Activated CD8-positive, alpha-beta memory T cell treated with anti-CD3 and anti-CD28 coated beads, Interleukin-2, amount 50 U/mL, for 1 hour (primary cell): ENCODE results near the gene OR6B3.

Source experiments
- DNase-seq: peaks from one replicate; pipeline ENCODE4 v3.0.0-alpha.2; 2020; ENCODE audit errors: extremely low read depth

Gene OR6B3

GRCh38 chr2:240053173-240054155 lies at the start of gene OR6B3:
OR6B3 (minus strand) TSS chr2:240053521.
- no peak for DNase-seq

- no peak for DNase-seq
Observed at GRCh38 chr2:240098349-240098748, 45.0 kb upstream of the OR6B3 start.

DNA sequence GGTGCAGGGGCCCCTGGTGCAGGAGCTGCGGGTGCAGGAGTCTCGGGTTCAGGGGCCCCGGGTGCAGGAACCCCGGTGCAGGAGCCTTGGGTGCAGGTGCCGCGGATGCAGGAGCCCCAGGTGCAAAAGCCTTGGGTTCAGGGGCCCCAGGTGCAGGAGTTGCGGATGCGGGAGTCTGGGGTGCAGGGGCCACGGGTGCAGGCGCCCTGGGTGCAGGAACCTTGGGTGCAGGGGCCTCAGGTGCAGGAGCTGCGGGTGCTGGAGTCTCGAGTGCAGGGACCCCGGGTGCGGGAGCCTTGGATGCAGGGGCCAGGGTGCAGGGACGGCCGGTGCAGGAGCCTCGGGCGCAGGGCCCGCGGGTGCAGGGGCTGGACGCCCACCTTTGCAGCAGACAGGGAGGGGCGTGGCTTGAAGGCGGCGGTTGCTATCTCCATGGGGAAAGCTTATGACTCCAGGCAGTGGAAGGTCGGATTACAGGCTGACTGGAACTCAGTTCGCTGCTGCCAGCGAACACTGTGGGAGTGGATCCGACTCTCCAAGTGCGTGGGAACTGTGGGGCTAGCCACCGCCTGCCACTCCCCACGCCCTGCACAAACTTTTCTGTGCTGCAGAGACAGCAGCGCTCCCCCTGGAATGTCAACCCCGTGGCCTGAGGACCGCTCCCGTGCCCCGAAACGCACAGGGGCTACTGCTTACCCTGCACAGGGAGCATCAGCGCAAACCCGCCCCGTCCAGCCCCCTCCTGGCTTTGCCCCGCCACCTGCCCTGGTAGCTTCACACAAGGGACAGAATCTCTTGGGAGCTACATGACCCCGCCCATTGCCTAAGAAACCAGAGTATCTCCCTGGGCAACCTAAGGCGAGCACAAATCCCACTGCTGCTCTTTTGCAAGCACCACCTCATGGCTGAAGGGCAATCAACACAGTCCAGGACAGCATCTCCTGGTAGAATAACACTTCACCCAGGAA lies 42.5 kb upstream of the OR6B3 start:
- no peak for DNase-seq

DNA sequence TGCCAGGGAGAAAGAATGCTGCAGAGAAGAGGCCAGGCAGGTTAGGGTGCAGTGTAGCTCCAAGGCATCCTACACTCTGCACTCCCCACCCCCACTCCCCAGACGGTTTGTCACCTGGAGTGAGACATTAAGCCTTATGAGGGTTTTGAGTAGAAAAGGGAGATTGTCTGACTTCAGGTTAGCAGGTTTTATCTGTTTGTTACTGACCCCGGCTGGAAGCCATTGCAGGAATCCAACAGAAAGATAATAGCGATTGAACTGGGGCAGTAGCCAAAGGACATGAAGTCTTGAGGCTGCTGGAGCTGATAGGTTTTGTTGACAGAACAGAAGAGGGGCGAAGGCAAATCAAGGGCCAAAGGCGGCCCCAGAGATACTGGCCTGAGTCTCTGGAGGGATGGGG lies 36.0 kb upstream of the OR6B3 start:
- no peak for DNase-seq

DNA sequence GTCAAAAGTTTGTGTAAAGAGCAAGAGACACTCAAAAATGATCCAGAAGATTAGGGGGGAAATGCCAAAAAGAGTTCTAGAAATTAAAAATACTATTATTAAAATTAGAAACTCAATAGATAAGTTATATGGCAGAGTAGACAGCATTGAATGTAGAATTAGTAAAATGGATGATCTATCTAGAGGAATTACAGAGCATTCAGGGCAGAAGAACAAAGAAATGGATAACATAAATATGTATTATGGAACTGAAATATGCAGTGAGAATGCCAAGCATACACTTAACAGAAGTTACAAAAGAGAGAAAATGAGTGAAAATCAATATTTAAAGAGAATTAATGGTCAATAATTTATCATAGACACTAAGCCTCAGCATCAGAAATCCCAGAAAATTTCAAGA lies 33.2 kb upstream of the OR6B3 start:
- no peak for DNase-seq

DNA sequence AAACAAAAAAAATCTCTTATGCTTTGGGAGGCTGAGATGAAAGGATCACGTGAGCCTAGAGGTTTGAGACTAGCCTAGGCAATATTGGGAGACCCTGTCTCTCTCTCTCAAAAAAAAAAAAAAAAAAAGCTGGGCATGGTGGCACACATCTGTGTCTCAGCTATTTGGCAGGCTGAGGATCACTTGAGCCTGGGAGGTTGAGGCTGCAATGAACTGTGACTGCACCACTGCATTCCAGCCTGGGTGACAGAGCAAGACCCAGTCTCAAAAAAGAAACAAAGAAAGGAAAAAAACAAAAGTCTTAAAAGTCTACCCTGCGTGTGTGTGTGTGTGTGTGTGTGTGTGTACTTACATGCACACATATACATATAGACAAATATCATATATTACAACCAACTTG lies 25.3 kb upstream of the OR6B3 start:
- DNase-seq, result no peak

- no peak for DNase-seq
Observed at GRCh38 chr2:240077442-240077841, 24.1 kb upstream of the OR6B3 start.

DNA sequence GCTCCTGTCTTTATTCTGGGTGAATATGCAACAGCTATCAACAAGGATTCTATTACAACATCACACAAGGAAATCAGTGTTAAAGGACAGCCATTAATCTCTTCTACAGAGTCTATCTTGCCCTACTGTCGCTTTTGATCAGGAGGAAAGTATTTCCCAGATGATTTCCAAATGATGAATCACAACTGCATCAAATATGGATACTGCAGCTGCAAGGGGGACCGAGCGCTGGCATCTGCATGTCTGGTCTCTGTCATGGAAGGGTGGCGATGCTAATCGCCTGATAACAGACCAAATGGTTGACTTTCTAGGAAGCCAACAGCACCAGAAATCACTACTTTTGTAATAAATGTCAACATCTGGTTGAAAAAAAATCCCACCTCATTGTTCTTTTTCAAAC lies 21.2 kb upstream of the OR6B3 start:
- no peak for DNase-seq

DNA sequence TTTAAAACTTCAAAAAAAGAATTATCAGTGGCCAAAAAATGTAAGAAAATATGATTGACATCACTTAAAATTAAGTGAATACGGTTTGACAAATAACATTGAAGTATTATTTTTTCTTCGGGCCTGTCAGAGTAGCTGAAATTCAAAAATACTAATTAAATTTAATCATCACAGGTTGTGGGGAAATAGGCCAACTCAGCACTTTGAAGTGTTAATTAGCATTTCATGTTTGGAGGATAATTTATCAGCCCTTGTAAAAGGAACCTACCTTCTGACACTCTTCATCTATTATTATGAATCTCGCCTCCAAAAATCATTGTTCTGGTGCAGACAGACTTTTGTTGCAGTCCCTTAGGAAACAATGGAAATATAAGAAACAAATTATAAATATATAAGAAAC lies 17.6 kb upstream of the OR6B3 start:
- DNase-seq, result no peak

- DNase-seq, result no peak
Observed at GRCh38 chr2:240069829-240070228, 16.5 kb upstream of the OR6B3 start.

GRCh38 chr2:240068193-240068592 lies 14.9 kb upstream of the OR6B3 start:
- no peak for DNase-seq

DNA sequence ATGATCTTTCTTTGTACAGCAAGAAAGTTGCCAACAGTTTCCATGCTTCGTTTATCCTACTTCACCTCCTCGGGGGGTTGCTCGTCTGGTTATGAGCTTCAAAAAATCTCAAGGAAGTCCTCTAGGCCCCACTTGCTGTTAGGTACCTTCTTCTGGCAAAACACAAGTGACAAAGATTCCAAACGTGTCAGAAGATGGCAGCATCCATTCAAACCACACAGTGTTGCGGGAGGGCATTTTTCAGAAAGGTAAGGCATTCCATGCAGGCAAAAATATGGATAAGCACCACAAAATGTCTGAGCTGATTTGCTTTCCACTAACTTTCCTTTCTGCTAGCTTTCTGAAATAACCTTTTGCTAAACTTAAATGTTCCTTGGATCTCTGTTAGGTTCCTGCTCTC lies 13.2 kb upstream of the OR6B3 start:
- no peak for DNase-seq

DNA sequence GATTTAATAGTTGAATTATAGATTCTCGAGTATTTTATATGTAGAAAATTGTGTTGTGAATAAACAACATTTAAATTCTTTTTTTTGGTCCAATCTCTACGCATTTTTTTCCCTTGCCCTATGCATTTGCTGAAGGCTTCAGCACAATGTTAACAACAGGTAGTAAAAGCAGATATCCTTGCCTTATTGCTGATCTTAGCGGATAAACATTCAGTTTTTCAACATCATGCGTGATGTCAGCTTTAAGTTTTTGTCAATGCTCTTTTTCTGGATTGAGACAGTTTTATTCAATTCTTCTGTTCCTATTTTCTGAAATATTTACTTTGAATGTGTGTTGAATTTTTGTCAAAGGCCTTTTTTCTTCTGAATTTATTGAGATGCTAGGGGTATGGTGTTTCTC lies 11.6 kb upstream of the OR6B3 start:
- DNase-seq, result no peak

DNA sequence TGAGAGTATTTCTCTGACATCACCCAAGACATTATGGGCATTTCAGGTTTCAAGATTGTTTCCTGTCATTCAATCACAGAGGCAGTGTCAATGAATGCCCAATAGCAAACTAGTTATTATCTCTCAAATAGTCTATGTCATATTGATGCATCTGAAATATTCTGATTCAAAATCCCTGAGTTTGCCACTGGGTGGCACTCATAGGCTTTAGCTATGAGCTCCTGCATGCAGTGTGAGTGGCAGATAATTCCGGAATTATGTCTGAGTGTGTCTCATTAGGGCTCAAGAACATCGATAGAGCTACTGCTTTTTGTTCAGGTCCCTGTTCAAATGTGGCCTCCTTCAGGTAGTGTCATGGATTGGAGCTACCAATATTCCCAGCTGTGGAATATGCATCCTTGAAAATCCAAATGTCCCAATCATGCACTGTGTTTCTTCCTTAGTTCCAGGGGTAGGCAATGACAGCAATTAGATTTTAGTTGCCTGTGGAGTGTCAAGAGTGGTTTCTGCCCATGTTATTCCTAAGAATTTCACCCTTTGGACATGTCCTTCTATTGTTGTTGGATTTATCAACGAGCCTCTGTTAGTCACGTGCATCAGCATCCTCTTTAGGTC lies 7.8 kb upstream of the OR6B3 start:
- peak; percentile 3 for DNase-seq

GRCh38 chr2:240056678-240057077 lies 3.4 kb upstream of the OR6B3 start:
- DNase-seq, result no peak

DNA sequence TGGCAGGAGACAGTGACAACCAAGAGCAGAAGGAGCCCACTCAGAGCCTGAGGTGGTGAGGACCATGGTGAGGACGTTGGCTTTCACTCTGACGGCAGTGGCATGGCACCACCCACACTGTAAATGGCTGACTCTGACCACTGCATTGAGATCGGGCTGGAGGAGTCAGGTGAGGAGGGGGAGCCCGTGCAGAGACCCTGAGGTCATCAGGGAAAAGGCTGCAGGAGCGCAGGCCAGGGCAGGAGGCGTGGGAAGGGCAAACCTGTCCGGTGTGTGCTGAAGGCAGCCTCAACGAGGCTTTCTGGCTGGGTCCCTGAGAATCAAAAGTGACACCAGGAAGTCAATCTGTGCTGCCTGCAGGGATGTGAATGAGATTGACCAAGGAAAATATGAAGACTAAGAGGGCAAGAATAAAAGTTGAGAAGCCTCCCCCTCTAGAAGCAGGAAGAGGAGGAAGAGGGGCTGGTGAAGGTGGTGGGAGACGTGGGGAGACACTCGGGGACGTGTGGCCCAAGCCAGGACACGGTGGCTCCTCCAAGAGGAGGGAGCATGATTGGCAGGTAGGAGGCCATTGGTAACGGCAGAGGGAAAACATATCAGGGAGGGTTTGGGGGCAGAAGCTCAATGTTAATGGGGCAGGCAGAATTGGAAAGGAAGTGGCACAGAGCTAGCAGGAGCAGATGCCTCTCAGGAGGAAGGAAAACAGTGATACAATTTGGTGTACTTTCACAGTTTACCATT lies 2.0 kb upstream of the OR6B3 start:
- no peak for DNase-seq

DNA sequence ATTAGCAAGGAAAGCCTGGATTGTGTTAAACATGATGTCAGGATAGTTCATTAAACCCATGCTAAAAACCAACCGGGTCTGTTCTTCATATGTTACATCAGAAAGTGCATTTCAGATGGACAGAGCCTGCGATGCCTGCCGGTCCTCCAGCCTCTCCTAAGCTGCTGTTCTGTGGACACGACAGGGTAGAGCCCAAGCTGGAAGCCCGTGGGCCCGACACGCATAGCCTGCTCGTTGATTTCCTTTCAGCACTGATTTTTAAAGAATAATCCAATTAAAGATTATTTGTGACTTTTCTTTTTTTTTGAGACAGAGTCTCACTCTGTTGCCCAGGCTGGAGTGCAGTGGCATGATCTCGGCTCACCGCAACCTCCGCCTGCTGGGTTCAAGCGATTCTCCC lies 797 bp downstream of the OR6B3 start:
- DNase-seq, result no peak

DNA sequence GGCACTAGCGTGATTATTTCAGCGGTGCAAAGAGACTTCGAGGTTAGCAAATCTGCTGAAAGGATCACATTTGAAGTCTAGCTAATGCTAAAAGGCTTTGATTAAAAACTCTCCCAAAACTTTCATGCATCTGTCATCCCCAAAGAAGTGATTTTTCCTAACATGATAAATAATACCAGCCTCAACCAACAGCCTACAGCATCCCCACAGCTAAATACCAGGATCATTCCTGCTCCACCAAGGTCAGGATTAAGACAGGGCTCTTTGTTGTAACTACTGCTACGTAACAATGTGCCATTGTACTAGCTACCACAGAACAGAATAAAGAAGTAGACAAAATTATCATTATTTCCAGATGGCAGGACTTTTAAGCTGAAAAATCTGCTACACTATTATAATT lies 1.6 kb downstream of the OR6B3 start:
- no peak for DNase-seq

DNA sequence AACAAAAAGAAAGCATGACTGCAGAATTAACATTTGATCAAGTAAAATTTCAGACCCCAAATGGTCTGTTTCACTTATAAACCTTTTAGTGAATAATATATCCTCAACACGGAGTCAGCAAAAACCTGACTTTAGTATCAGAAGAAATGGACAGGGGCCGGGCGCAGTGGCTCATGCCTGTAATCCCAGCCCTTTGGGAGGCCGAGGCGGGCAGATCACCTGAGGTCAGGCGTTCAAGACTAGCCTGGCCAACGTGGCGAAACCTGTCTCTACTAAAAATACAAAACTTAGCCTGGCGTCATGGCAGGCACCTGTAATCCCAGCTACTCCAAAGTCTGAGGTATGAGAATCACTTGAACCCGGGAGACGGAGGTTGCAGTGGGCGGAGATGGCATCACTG lies 3.0 kb downstream of the OR6B3 start:
- DNase-seq, result no peak

DNA sequence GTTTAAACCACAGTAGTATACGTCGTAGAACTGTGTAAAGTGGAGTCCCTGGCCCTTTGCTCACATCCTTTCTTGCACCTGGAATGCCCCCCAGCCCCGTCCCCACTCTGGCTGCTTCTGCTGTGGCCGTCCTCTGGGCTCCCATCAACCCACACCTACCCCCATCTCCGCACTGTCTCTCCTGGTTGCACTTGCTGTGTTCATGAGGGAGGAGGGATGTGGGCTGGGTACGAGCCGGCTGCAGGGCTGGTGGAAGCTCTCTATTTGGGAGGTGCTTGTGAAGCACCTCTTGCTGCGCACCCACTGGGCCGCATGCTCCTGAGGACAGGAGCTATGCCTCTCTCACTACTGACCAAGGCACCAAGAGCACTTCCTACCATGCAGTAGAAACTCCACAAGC lies 5.1 kb downstream of the OR6B3 start:
- DNase-seq, result no peak

- no peak for DNase-seq
Observed at GRCh38 chr2:240045098-240045497, 8.2 kb downstream of the OR6B3 start.
